SK-N-SH (cell line): ENCODE results near the gene CCDC122.

Source experiments
- SIN3A ChIP-seq: IDR thresholded peaks from 2 replicates; pipeline ENCODE4 v1.6.1; 2012; ENCODE audit warnings: low read depth, mild to moderate bottlenecking, low read length, moderate library complexity, borderline replicate concordance
- TF ChIP-seq, protein P1 (sequence below): fragments of 200-600 bp; sonication (generic); IDR thresholded peaks from 2 replicates; pipeline ENCODE4 v1.6.1; 2017; ENCODE audit warnings: antibody characterized with exemption, mild to moderate bottlenecking, moderate library complexity

- TF ChIP-seq SIN3A = no peak
- TF ChIP-seq, protein P1, sequence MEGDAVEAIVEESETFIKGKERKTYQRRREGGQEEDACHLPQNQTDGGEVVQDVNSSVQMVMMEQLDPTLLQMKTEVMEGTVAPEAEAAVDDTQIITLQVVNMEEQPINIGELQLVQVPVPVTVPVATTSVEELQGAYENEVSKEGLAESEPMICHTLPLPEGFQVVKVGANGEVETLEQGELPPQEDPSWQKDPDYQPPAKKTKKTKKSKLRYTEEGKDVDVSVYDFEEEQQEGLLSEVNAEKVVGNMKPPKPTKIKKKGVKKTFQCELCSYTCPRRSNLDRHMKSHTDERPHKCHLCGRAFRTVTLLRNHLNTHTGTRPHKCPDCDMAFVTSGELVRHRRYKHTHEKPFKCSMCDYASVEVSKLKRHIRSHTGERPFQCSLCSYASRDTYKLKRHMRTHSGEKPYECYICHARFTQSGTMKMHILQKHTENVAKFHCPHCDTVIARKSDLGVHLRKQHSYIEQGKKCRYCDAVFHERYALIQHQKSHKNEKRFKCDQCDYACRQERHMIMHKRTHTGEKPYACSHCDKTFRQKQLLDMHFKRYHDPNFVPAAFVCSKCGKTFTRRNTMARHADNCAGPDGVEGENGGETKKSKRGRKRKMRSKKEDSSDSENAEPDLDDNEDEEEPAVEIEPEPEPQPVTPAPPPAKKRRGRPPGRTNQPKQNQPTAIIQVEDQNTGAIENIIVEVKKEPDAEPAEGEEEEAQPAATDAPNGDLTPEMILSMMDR = no peak
Observed at GRCh38 chr13:43800828-43801227, 78.7 kb downstream of the CCDC122 start.
